OCI-LY1 (cell line): Measurements from ENCODE around the gene EFNB2.

ENCODE experiments used
- H2AFZ ChIP-seq: fragments of 200-600 bp; sonication (generic), shearing (Covaris generic); 2 replicates; pipeline ENCODE4 v1.6.0; 2014; ENCODE audit warnings: antibody characterized with exemption, mild to moderate bottlenecking, low read length
- H3F3A ChIP-seq: fragments of 200-600 bp; sonication (generic), shearing (Covaris generic); 2 replicates; pipeline ENCODE4 v1.6.0; 2014; ENCODE audit warnings: mild to moderate bottlenecking, antibody characterized with exemption, low read length, moderate library complexity; ENCODE audit not compliant: insufficient read depth
- H3K27ac ChIP-seq: fragments of 200-600 bp; sonication (generic); 2 replicates; pipeline ENCODE4 v1.5.1; 2014; ENCODE audit warnings: low read length, mixed run types, mild to moderate bottlenecking, low read depth; ENCODE audit not compliant: poor library complexity, severe bottlenecking
- H3K27me3 ChIP-seq: fragments of 200-600 bp; sonication (generic); 2 replicates; pipeline ENCODE4 v1.6.0; 2014; ENCODE audit warnings: antibody characterized with exemption, mild to moderate bottlenecking, low read length, moderate library complexity; ENCODE audit not compliant: insufficient read depth
- H3K36me3 ChIP-seq: fragments of 200-600 bp; sonication (generic); 2 replicates; pipeline ENCODE4 v1.6.1; 2014; ENCODE audit warnings: mild to moderate bottlenecking, antibody characterized with exemption, low read length, moderate library complexity, mixed read lengths; ENCODE audit not compliant: insufficient read depth
- H3K4me1 ChIP-seq: fragments of 200-600 bp; sonication (generic); 2 replicates; pipeline ENCODE4 v1.5.1; 2014; ENCODE audit warnings: mild to moderate bottlenecking, low read length, moderate library complexity; ENCODE audit not compliant: insufficient read depth, severe bottlenecking
- H3K4me2 ChIP-seq: fragments of 200-600 bp; sonication (generic), shearing (Covaris generic); 2 replicates; pipeline ENCODE4 v1.6.1; 2014; ENCODE audit warnings: low read length
- H3K4me3 ChIP-seq: fragments of 200-600 bp; sonication (generic); 2 replicates; pipeline ENCODE4 v1.5.1; 2014; ENCODE audit warnings: low read length, low read depth, mild to moderate bottlenecking, mixed read lengths; ENCODE audit not compliant: poor library complexity, severe bottlenecking
- H3K79me2 ChIP-seq: fragments of 200-600 bp; shearing (Covaris generic); 2 replicates; pipeline ENCODE4 v1.6.1; 2016; ENCODE audit warnings: mixed run types, low read length, mixed read lengths; ENCODE audit not compliant: insufficient read depth
- H3K9ac ChIP-seq: fragments of 200-600 bp; sonication (generic), shearing (Covaris generic); 2 replicates; pipeline ENCODE4 v1.6.1; 2014; ENCODE audit warnings: mild to moderate bottlenecking, low read length, mixed read lengths
- H3K9me2 ChIP-seq: fragments of 200-600 bp; sonication (generic), shearing (Covaris generic); 2 replicates; pipeline ENCODE4 v1.6.1; 2014; ENCODE audit warnings: low read depth, mild to moderate bottlenecking, low read length, mixed read lengths
- H3K9me3 ChIP-seq: fragments of 200-600 bp; shearing (Covaris generic); 2 replicates; pipeline ENCODE4 v1.6.1; 2014; ENCODE audit warnings: low read length, mixed read lengths
- H4K20me1 ChIP-seq: fragments of 200-600 bp; sonication (generic), shearing (Covaris generic); 2 replicates; pipeline ENCODE4 v1.6.0; 2016; ENCODE audit warnings: mild to moderate bottlenecking, low read length; ENCODE audit not compliant: insufficient read depth
- EZH2 ChIP-seq: fragments of 200-600 bp; sonication (generic), shearing (Covaris generic); IDR thresholded peaks from 2 replicates; pipeline ENCODE4 v1.8.0; 2017; ENCODE audit warnings: borderline replicate concordance, mixed run types, mild to moderate bottlenecking, antibody characterized with exemption, low read length, moderate library complexity, mixed read lengths
- TF ChIP-seq, protein P1 (sequence below): fragments of 200-600 bp; sonication (generic), shearing (Covaris generic); IDR thresholded peaks from 2 replicates; pipeline ENCODE4 v1.5.1; 2017; ENCODE audit warnings: mild to moderate bottlenecking, antibody characterized with exemption, low read length, moderate library complexity, mixed read lengths

The EFNB2 gene

GRCh38 chr13:106488076-106488475 is 47.4 kb downstream of the EFNB2 start:
- H3K27ac ChIP-seq, result no peak overlapping the region
- no peaks in the 10 kb centered on the region for H4K20me1 ChIP-seq
- no peaks in the 10 kb centered on the region for H3K36me3 ChIP-seq
- H3K9ac ChIP-seq, result no peak overlapping the region
- H3F3A ChIP-seq, result no peaks in the 10 kb centered on the region
- no peaks in the 10 kb centered on the region for H3K9me3 ChIP-seq
- no peak for TF ChIP-seq EZH2
- TF ChIP-seq, protein P1, sequence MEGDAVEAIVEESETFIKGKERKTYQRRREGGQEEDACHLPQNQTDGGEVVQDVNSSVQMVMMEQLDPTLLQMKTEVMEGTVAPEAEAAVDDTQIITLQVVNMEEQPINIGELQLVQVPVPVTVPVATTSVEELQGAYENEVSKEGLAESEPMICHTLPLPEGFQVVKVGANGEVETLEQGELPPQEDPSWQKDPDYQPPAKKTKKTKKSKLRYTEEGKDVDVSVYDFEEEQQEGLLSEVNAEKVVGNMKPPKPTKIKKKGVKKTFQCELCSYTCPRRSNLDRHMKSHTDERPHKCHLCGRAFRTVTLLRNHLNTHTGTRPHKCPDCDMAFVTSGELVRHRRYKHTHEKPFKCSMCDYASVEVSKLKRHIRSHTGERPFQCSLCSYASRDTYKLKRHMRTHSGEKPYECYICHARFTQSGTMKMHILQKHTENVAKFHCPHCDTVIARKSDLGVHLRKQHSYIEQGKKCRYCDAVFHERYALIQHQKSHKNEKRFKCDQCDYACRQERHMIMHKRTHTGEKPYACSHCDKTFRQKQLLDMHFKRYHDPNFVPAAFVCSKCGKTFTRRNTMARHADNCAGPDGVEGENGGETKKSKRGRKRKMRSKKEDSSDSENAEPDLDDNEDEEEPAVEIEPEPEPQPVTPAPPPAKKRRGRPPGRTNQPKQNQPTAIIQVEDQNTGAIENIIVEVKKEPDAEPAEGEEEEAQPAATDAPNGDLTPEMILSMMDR, result no peak
- no peak overlapping the region for H3K4me2 ChIP-seq
- no peaks in the 10 kb centered on the region for H3K79me2 ChIP-seq
- H2AFZ ChIP-seq, result no peak overlapping the region
- H3K4me1 ChIP-seq, result no peaks in the 10 kb centered on the region
- no peaks in the 10 kb centered on the region; the same call in 1 of the 2 replicates for H3K27me3 ChIP-seq
- H3K9me2 ChIP-seq, result no peaks in the 10 kb centered on the region
- H3K4me3 ChIP-seq, result no peak overlapping the region

DNA sequence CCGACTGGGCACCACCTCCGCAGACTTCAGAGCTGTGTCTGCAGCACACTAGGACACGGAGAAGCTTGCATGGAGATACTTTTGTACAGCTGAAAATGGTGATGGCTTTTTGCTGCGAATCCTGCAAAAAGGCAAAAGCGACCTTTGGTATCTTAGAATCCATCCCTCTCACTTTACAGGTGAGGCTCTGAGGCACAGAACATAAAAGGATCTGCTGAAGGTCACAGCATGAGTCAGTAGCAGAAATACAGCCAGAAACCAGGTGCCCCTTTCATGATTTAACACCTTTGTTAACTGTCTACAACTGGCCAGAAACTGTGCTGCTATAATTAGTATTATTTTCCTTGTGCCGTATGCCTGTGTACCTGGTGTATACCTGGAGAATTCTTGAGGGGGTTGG is 48.3 kb downstream of the EFNB2 start:
- Histone ChIP-seq H3K4me2 (no peak overlapping the region), H3K4me3 (no peak overlapping the region), H3K4me1 (no peaks in the 10 kb centered on the region), H3F3A (no peaks in the 10 kb centered on the region), H3K36me3 (no peaks in the 10 kb centered on the region), H3K9ac (no peak overlapping the region), H3K27ac (no peak overlapping the region), H4K20me1 (no peaks in the 10 kb centered on the region), H3K9me2 (no peaks in the 10 kb centered on the region), H3K79me2 (no peaks in the 10 kb centered on the region), H2AFZ (no peak overlapping the region), H3K27me3 (no peaks in the 10 kb centered on the region; the same call in 1 of the 2 replicates), H3K9me3 (no peaks in the 10 kb centered on the region)
- no peak for TF ChIP-seq EZH2
- TF ChIP-seq, protein P1, result no peak

DNA sequence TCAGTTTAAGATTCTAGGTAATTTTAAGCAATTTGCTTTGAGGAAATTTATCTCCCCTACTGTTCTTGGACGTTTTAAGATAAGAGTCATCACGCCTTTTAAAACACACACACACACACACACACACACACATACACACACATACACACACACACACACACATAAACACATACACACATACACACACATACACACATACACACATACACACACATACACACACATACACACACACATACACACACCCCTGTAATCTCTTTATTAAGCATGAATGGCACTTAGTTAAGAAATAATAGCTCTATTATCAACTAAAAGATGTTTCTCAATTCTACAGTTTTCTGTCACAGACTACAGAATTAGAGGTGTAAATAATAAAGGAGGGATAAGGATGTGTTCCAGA is 49.2 kb downstream of the EFNB2 start:
- Histone ChIP-seq H3K27me3 (no peaks in the 10 kb centered on the region; the same call in 1 of the 2 replicates), H3K9ac (no peak overlapping the region), H2AFZ (no peak overlapping the region), H3K9me3 (no peaks in the 10 kb centered on the region), H4K20me1 (no peaks in the 10 kb centered on the region), H3F3A (no peaks in the 10 kb centered on the region), H3K4me2 (no peak overlapping the region), H3K79me2 (no peaks in the 10 kb centered on the region), H3K9me2 (no peaks in the 10 kb centered on the region), H3K27ac (no peak overlapping the region), H3K36me3 (no peaks in the 10 kb centered on the region), H3K4me1 (no peaks in the 10 kb centered on the region), H3K4me3 (no peak overlapping the region)
- TF ChIP-seq, protein P1, result no peak
- no peak for TF ChIP-seq EZH2
